NCI-H2081 (cell line): ENCODE measurements around the gene TMEM255B.
"Not testable (repeated sequence)": the region's sequence is repeated elsewhere in the genome, so short reads cannot be mapped to it uniquely, and the experiment has no call there.

ENCODE experiments used
- DNase-seq, 2 experiments: peaks; one replicate each; lab custom pipeline; 2025; lab: John Stamatoyannopoulos, UW

The TMEM255B gene

GRCh38 chr13:113749507-113749906 lies 9.5 kb upstream of the TMEM255B start:
- no peak for DNase-seq

GRCh38 chr13:113749967-113750366 lies 9.1 kb upstream of the TMEM255B start:
- DNase-seq, result no peak

GRCh38 chr13:113750554-113751399 lies 8.2 kb upstream of the TMEM255B start:
- DNase-seq, result no peak

GRCh38 chr13:113751491-113751890 lies 7.5 kb upstream of the TMEM255B start:
- no peak for DNase-seq

GRCh38 chr13:113752211-113752986 lies 6.6 kb upstream of the TMEM255B start:
- DNase-seq, result not testable (repeated sequence)

- no peak for DNase-seq
Measured at GRCh38 chr13:113753171-113753570, 5.9 kb upstream of the TMEM255B start.

- DNase-seq, result no peak
Measured at GRCh38 chr13:113754242-113754641, 4.8 kb upstream of the TMEM255B start.

GRCh38 chr13:113754691-113755090 lies 4.3 kb upstream of the TMEM255B start:
- no peak for DNase-seq

GRCh38 chr13:113756441-113757097 lies 2.5 kb upstream of the TMEM255B start:
- DNase-seq, result no peak

GRCh38 chr13:113759525-113760137 lies 605 bp downstream of the TMEM255B start:
- DNase-seq, result no peak

GRCh38 chr13:113761136-113761535 lies 2.1 kb downstream of the TMEM255B start:
- no peak for DNase-seq

GRCh38 chr13:113762075-113762474 lies 3.0 kb downstream of the TMEM255B start:
- no peak for DNase-seq

- DNase-seq, result no peak
Measured at GRCh38 chr13:113762538-113762937, 3.5 kb downstream of the TMEM255B start.

GRCh38 chr13:113763254-113763653 lies 4.2 kb downstream of the TMEM255B start:
- DNase-seq, result no peak

- DNase-seq, result no peak
Measured at GRCh38 chr13:113763961-113764792, 5.2 kb downstream of the TMEM255B start.

GRCh38 chr13:113764793-113765563 lies 6.0 kb downstream of the TMEM255B start:
- no peak for DNase-seq

- no peak for DNase-seq
Measured at GRCh38 chr13:113765564-113765910, 6.5 kb downstream of the TMEM255B start.

- no peak for DNase-seq
Measured at GRCh38 chr13:113766035-113766800, 7.2 kb downstream of the TMEM255B start.

- DNase-seq, result no peak
Measured at GRCh38 chr13:113767366-113767765, 8.3 kb downstream of the TMEM255B start.
